SK-N-SH treated with all-trans-retinoic acid at 6 μM for 48 hours (cell line): Measurements from ENCODE around the gene TJP2.
A peak's percentile ranks its signal among the peaks of the same experiment; 100 is the strongest.

Experiments
- ATAC-seq: fragments of 200-7000 bp; cut with Tn5 transposase; 3 replicates; pipeline ENCODE4 v1.9.1; 2020; ENCODE audit warnings: mild to moderate bottlenecking, moderate library complexity
- ARNTL ChIP-seq: fragments of 450-650 bp; formaldehyde crosslinking; IDR thresholded peaks from 2 replicates; pipeline ENCODE4 v1.5.0; 2020; ENCODE audit warnings: low read depth, mild to moderate bottlenecking, moderate library complexity, borderline replicate concordance
- CREB5 ChIP-seq: fragments of 250-450 bp; sonication (Bioruptor Pico); IDR thresholded peaks from 2 replicates; pipeline ENCODE4 v1.5.1; 2020; ENCODE audit warnings: low read depth, mild to moderate bottlenecking, moderate library complexity
- CSDC2 ChIP-seq: fragments of 250-450 bp; sonication (Bioruptor Pico); IDR thresholded peaks from 2 replicates; pipeline ENCODE4 v1.5.0; 2020; ENCODE audit warnings: mild to moderate bottlenecking, moderate library complexity
- CSRNP3 ChIP-seq: fragments of 250-450 bp; sonication (Bioruptor Pico); IDR thresholded peaks from 2 replicates; pipeline ENCODE4 v1.5.1; 2021; ENCODE audit warnings: mild to moderate bottlenecking, moderate library complexity
- ESRRG ChIP-seq: fragments of 250-450 bp; sonication (Bioruptor Pico); IDR thresholded peaks from 2 replicates; pipeline ENCODE4 v1.6.1; 2021; ENCODE audit warnings: mild to moderate bottlenecking
- GLIS3 ChIP-seq: fragments of 250-450 bp; sonication (Bioruptor Pico); IDR thresholded peaks from 2 replicates; pipeline ENCODE4 v1.5.0; 2020; ENCODE audit warnings: mild to moderate bottlenecking, moderate library complexity
- ISL1 ChIP-seq: fragments of 250-450 bp; sonication (Bioruptor Pico); IDR thresholded peaks from 2 replicates; pipeline ENCODE4 v2.1.2; 2022; ENCODE audit warnings: mild to moderate bottlenecking, moderate library complexity
- OSR1 ChIP-seq: fragments of 250-450 bp; sonication (Bioruptor Pico); IDR thresholded peaks from 2 replicates; pipeline ENCODE4 v1.8.0; 2022; ENCODE audit warnings: moderate library complexity, mild to moderate bottlenecking, inconsistent platforms
- PATZ1 ChIP-seq: fragments of 250-450 bp; sonication (Bioruptor Pico); IDR thresholded peaks from 2 replicates; pipeline ENCODE4 v1.8.0; 2020; ENCODE audit warnings: mild to moderate bottlenecking, moderate library complexity, borderline replicate concordance
- POU6F1 ChIP-seq: fragments of 250-450 bp; sonication (Bioruptor Pico); IDR thresholded peaks from 2 replicates; pipeline ENCODE4 v1.8.0; 2021; ENCODE audit warnings: low read depth, mild to moderate bottlenecking, moderate library complexity, borderline replicate concordance
- RARB ChIP-seq: fragments of 250-450 bp; sonication (Bioruptor Pico); IDR thresholded peaks from 2 replicates; pipeline ENCODE4 v1.8.0; 2021; ENCODE audit warnings: mild to moderate bottlenecking, moderate library complexity
- SNAI2 ChIP-seq: fragments of 250-450 bp; sonication (Bioruptor Pico); IDR thresholded peaks from 2 replicates; pipeline ENCODE4 v1.5.0; 2020; ENCODE audit warnings: mild to moderate bottlenecking, moderate library complexity
- TCF4 ChIP-seq: fragments of 250-450 bp; sonication (Bioruptor Pico); IDR thresholded peaks from 2 replicates; pipeline ENCODE4 v1.8.0; 2021; ENCODE audit warnings: mild to moderate bottlenecking, moderate library complexity, borderline replicate concordance
- TOX ChIP-seq: fragments of 250-450 bp; sonication (Bioruptor Pico); IDR thresholded peaks from 2 replicates; pipeline ENCODE4 v1.8.0; 2021; ENCODE audit warnings: mild to moderate bottlenecking, moderate library complexity, borderline replicate concordance
- TSHZ2 ChIP-seq: fragments of 250-450 bp; sonication (Bioruptor Pico); IDR thresholded peaks from 2 replicates; pipeline ENCODE4 v1.5.0; 2020; ENCODE audit warnings: mild to moderate bottlenecking, moderate library complexity
- ZC3H10 ChIP-seq: fragments of 250-450 bp; sonication (Bioruptor Pico); IDR thresholded peaks from 2 replicates; pipeline ENCODE4 v1.5.1; 2021; ENCODE audit warnings: mild to moderate bottlenecking, moderate library complexity
- ZFP3 ChIP-seq: fragments of 250-450 bp; sonication (Bioruptor Pico); IDR thresholded peaks from 2 replicates; pipeline ENCODE4 v1.5.0; 2020; ENCODE audit warnings: mild to moderate bottlenecking, moderate library complexity
- ZFP30 ChIP-seq: fragments of 450-650 bp; formaldehyde crosslinking; IDR thresholded peaks from 2 replicates; pipeline ENCODE4 v1.5.0; 2022; ENCODE audit warnings: mild to moderate bottlenecking, moderate library complexity
- ZNF565 ChIP-seq: fragments of 450-650 bp; formaldehyde crosslinking; conservative IDR thresholded peaks from 2 replicates; pipeline ENCODE4 v1.5.0; 2020; ENCODE audit warnings: low read depth, mild to moderate bottlenecking, moderate library complexity
- ZNF70 ChIP-seq: fragments of 450-650 bp; formaldehyde crosslinking; IDR thresholded peaks from 2 replicates; pipeline ENCODE4 v1.5.0; 2020; ENCODE audit warnings: mild to moderate bottlenecking, moderate library complexity
- ZNF8 ChIP-seq: fragments of 450-650 bp; formaldehyde crosslinking; IDR thresholded peaks from 2 replicates; pipeline ENCODE4 v1.5.0; 2020; ENCODE audit warnings: mild to moderate bottlenecking, moderate library complexity

Gene TJP2

GRCh38 chr9:69197687-69198086 is 23.6 kb downstream of the TJP2 start:
- ATAC-seq = no peak
- no peak for TF ChIP-seq CSDC2 (CRISPR knock-in tag)
- no peak for TF ChIP-seq TSHZ2 (CRISPR knock-in tag)
- no peak for TF ChIP-seq ZNF8 (CRISPR knock-in tag)
- TF ChIP-seq SNAI2 (CRISPR knock-in tag) = no peak
- no peak for TF ChIP-seq ARNTL (CRISPR knock-in tag)

- ATAC-seq = no peak
- no peak for TF ChIP-seq OSR1 (CRISPR knock-in tag)
- no peak for TF ChIP-seq ZFP3 (CRISPR knock-in tag)
- TF ChIP-seq SNAI2 (CRISPR knock-in tag) = no peak
- no peak for TF ChIP-seq ZFP30
- no peak for TF ChIP-seq ZNF8 (CRISPR knock-in tag)
- no peak for TF ChIP-seq ISL1
- no peak for TF ChIP-seq CREB5 (CRISPR knock-in tag)
- TF ChIP-seq CSDC2 (CRISPR knock-in tag) = no peak
- no peak for TF ChIP-seq POU6F1 (CRISPR knock-in tag)
- TF ChIP-seq ZC3H10 (CRISPR knock-in tag) = no peak
- TF ChIP-seq ESRRG = no peak
Observed at GRCh38 chr9:69198521-69199220, 24.6 kb downstream of the TJP2 start.

- peak; percentile 47; the same call in 2 of the 3 replicates for ATAC-seq
- TF ChIP-seq PATZ1 (CRISPR knock-in tag) = no peak
- no peak for TF ChIP-seq ZFP3 (CRISPR knock-in tag)
- no peak for TF ChIP-seq ZNF8 (CRISPR knock-in tag)
- no peak for TF ChIP-seq GLIS3 (CRISPR knock-in tag)
- TF ChIP-seq POU6F1 (CRISPR knock-in tag) = no peak
- TF ChIP-seq RARB (CRISPR knock-in tag) = no peak
- no peak for TF ChIP-seq CSRNP3
- TF ChIP-seq TOX (CRISPR knock-in tag) = no peak
- TF ChIP-seq ZNF70 (CRISPR knock-in tag) = no peak
- TF ChIP-seq ZNF565 (CRISPR knock-in tag) = no peak
- no peak for TF ChIP-seq ISL1
- TF ChIP-seq TSHZ2 (CRISPR knock-in tag) = no peak
- no peak for TF ChIP-seq ZFP30
- no peak for TF ChIP-seq ARNTL (CRISPR knock-in tag)
- no peak for TF ChIP-seq TCF4 (CRISPR knock-in tag)
Observed at GRCh38 chr9:69199769-69200470, 25.8 kb downstream of the TJP2 start.
